Lower lobe of right lung (tissue), 2 donors: ENCODE results near the gene HSD11B1L. TPM values are rescaled to one million over a fixed set of nuclear protein-coding genes. Genes with fewer than 3 reads are reported as not detected.

Experiments
- ATAC-seq, 2 donors: fragments of 200-7000 bp; cut with Tn5 transposase; one replicate each; pipeline ENCODE4 v1.9.1; 2020 to 2022; ENCODE audit warnings: mild to moderate bottlenecking in 2 of 2, moderate library complexity in 2 of 2
- DNase-seq: peaks from one replicate; pipeline ENCODE4 v3.0.0-alpha.2; 2020
- H3K27ac ChIP-seq: fragments of 200-600 bp; one replicate; pipeline ENCODE4 v1.8.0; 2022
- H3K27me3 ChIP-seq: fragments of 200-600 bp; one replicate; pipeline ENCODE4 v1.8.0; 2022; ENCODE audit warnings: low read depth
- H3K36me3 ChIP-seq: fragments of 200-600 bp; one replicate; pipeline ENCODE4 v1.8.0; 2022; ENCODE audit warnings: mild to moderate bottlenecking
- H3K4me1 ChIP-seq: fragments of 200-600 bp; one replicate; pipeline ENCODE4 v1.8.0; 2022
- H3K4me3 ChIP-seq: fragments of 200-600 bp; one replicate; pipeline ENCODE4 v1.8.0; 2022; ENCODE audit warnings: mild to moderate bottlenecking
- H3K9me3 ChIP-seq: fragments of 200-600 bp; one replicate; pipeline ENCODE4 v1.8.0; 2022
- CTCF ChIP-seq: fragments of 200-600 bp; IDR thresholded peaks from one replicate; pipeline ENCODE4 v1.8.0; 2022; ENCODE audit warnings: antibody characterized with exemption, mild to moderate bottlenecking
- intact Hi-C: fragments of 100-400 bp; cut with DNase I; formaldehyde crosslinking; loops from one replicate; pipeline ENCODE4 v1.11.0; 2022
- total RNA-seq: library from RNA; stranded (reverse); fragmentation: NEBNext Ultra II Directional; extraction: Animal tissue kit (Norgen Biotek cat#: 25700); gene quantifications from one replicate; pipeline ENCODE4 v1.2.1, GENCODE V29; 2021
- donor health status: DM: no; HTN: yes; CAD: no; lungs with severe emphysema.

HSD11B1L gene
- total RNA-seq, 1 donor from 2014 or later, result 8.6 TPM

- Histone ChIP-seq H3K36me3 (peaks cover 95% of the 10 kb centered on the region), H3K4me3 (no peak overlapping the region), H3K27ac (no peak overlapping the region), H3K4me1 (peaks cover 12% of the 10 kb centered on the region), H3K9me3 (no peaks in the 10 kb centered on the region), H3K27me3 (no peaks in the 10 kb centered on the region)
- TF ChIP-seq CTCF, result no peak
- no peak for DNase-seq
- ATAC-seq, result no peak
- intact Hi-C loops, result no loop called here
Observed at GRCh38 chr19:5696196-5697021, 15.6 kb downstream of the HSD11B1L start.

- Histone ChIP-seq H3K4me1 (peaks cover 3% of the 10 kb centered on the region), H3K4me3 (no peak overlapping the region), H3K27me3 (no peaks in the 10 kb centered on the region), H3K9me3 (no peaks in the 10 kb centered on the region), H3K36me3 (peaks cover 86% of the 10 kb centered on the region), H3K27ac (no peak overlapping the region)
- no peak for TF ChIP-seq CTCF
- ATAC-seq (no peak), DNase-seq (no peak)
- intact Hi-C loops, result no loop called here
Observed at GRCh38 chr19:5697022-5697889, 16.4 kb downstream of the HSD11B1L start.

- ATAC-seq, result no peak
- no peaks in the 10 kb centered on the region for H3K27me3 ChIP-seq
- no peak overlapping the region for H3K27ac ChIP-seq
- intact Hi-C loops, result no loop called here
- no peak for TF ChIP-seq CTCF
- H3K4me1 ChIP-seq, result no peaks in the 10 kb centered on the region
- no peak overlapping the region for H3K4me3 ChIP-seq
- DNase-seq, result no peak
- peaks cover 78% of the 10 kb centered on the region for H3K36me3 ChIP-seq
- no peaks in the 10 kb centered on the region for H3K9me3 ChIP-seq
Observed at GRCh38 chr19:5697890-5698634, 17.2 kb downstream of the HSD11B1L start.

- no peak overlapping the region for H3K27ac ChIP-seq
- no peak for DNase-seq
- H3K36me3 ChIP-seq, result peaks cover 78% of the 10 kb centered on the region
- no peak overlapping the region for H3K4me3 ChIP-seq
- no peaks in the 10 kb centered on the region for H3K9me3 ChIP-seq
- TF ChIP-seq CTCF, result no peak
- no peaks in the 10 kb centered on the region for H3K27me3 ChIP-seq
- H3K4me1 ChIP-seq, result no peaks in the 10 kb centered on the region
- intact Hi-C loops, result no loop called here
- no peak for ATAC-seq
Observed at GRCh38 chr19:5698635-5699422, 18.0 kb downstream of the HSD11B1L start.
